SK-MEL-5 (cell line): ENCODE results near the gene DDX31. TPM values are rescaled to one million over a fixed set of nuclear protein-coding genes. Genes with fewer than 3 reads are reported as not detected.
A peak's percentile ranks its signal among the peaks of the same experiment; 100 is the strongest.

ENCODE experiments used
- DNase-seq: peaks from one replicate; pipeline ENCODE4 v3.0.0-alpha.2; 2016; ENCODE audit warnings: low read depth, low spot score
- in situ Hi-C: cut with HindIII; loops from 2 replicates; pipeline ENCODE4 v1.10.0; 2016; ENCODE audit warnings: low sequenced_read_pairs, high pct_unique_total_duplicates, low pct_unique_long_range_greater_than_20kb
- total RNA-seq: library from RNA; depleted of rRNA; stranded (reverse); fragments of >200 nt; shearing (Covaris generic); gene quantifications from 2 replicates; pipeline ENCODE4 v1.2.3, GENCODE V29; 2014

DDX31 gene
- total RNA-seq, 1 experiment from 2014 or later = 31.6 TPM

DNA sequence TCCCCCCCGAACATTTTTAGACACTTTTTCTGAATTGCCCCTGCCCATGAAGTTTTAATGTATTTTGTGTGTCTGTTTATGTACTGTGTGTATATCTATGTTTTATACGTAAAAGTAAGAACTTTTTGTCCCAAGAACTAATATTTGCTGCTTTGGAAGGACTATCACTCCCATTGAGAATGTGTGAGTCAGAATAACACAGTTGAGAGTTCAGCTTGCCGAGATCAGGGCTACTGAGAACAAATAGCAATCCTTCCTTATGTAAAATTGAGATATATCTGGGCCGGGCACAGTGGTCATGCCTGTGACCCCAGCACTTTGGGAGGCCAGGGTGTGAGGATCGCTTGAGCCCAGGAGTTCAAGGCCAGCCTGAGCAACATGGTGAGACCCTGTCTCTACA lies 11.8 kb upstream of the DDX31 start:
- DNase-seq = no peak
- in situ Hi-C loops = no loop called here

DNA sequence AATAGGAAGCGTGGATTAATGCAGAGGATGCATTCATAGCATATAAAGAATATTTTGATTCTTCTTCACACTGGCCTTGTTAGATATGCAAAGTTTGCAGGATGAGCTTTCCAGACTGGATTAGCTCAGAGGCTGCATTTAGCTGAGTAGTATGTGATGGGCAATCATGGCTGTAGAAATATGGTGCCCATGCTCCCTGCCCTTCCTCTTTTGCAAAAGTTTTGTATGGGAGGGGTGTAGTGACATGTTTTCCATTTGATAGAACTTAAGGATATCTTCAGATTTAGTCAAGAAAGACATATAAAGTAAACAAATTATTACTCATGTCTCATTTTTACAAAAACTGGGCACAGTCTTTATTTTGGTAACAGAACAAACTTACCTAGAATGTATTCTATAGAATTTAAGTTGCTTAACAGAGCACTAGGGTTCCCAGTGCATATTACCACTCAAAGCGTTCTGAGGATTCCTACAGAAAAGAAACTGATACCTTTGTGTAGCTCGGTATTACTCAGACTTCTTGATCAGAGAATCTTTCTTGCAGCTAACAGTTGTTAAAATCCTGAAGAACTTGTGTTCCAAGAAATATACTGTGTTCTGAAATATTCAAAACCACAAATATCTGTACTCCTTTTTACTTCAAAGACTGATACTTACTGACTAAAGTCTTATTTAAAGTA lies 10.3 kb upstream of the DDX31 start:
- in situ Hi-C loops = no loop called here
- no peak for DNase-seq

DNA sequence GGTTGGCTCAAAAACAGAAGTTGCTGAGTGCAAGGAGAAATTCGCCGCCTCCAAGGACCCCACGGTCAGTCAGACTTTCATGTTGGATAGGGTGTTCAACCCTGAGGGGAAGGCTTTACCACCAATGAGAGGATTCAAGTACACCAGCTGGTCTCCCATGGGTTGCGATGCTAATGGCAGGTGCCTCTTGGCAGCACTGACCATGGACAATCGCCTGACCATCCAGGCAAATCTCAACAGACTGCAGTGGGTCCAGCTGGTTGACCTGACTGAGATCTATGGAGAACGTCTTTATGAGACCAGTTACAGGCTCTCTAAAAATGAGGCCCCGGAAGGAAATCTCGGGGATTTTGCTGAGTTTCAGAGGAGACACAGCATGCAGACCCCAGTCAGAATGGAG lies 8.2 kb upstream of the DDX31 start:
- in situ Hi-C loops = no loop called here
- no peak for DNase-seq

DNA sequence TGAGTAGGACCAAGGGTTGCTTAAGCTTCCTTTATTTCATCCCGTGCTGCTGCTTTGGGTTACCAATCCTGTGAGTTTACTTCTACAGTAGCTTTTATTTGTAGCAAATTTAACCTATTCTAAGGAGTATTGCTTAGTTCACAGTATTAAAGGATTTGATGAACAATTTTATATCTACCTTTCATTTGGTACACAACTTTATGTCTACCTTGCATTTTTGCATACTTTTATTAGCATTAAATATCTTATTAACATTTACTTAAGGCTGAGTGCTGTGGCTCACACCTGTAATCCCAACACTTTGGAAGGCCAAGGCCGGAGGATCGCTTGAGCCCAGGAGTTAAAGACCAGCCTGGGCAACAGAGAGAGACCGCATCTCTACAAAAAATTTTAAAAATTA lies 4.7 kb upstream of the DDX31 start:
- in situ Hi-C loops = no loop called here
- DNase-seq = no peak

DNA sequence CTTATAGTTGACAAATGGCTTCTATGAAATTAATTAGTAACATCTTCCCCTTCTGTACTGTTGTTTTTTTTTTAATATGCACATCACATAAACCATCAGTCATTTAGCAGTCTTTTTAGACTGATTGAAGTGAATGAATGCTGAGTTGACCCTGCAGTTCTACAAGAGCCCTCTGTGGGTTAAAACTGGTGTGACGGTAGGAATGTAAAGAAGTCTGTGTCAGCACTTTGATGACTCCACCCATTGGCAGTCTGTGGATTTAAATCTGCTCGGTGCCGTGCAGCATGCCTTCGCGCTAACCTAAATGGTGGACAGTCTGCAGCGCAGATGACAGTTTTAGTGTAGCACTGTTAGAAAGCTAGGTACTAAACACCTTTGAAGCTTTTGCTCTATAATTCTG lies 3.6 kb upstream of the DDX31 start:
- in situ Hi-C loops = no loop called here
- DNase-seq = peak; percentile 64

DNA sequence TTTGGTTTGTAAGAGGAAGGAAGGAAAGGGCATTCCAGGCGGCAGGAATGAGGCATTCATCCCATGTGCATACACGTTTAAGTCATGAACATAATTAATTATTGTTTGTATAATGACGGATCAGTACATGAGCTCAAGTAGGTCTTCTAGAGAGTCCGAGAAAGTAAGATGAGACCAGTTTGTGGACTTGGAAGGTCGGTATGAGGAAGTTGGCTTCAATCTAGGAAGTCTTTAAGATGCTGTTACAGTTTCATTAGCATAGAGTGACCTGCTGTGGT lies 2.6 kb upstream of the DDX31 start:
- DNase-seq = no peak
- in situ Hi-C loops = no loop called here

DNA sequence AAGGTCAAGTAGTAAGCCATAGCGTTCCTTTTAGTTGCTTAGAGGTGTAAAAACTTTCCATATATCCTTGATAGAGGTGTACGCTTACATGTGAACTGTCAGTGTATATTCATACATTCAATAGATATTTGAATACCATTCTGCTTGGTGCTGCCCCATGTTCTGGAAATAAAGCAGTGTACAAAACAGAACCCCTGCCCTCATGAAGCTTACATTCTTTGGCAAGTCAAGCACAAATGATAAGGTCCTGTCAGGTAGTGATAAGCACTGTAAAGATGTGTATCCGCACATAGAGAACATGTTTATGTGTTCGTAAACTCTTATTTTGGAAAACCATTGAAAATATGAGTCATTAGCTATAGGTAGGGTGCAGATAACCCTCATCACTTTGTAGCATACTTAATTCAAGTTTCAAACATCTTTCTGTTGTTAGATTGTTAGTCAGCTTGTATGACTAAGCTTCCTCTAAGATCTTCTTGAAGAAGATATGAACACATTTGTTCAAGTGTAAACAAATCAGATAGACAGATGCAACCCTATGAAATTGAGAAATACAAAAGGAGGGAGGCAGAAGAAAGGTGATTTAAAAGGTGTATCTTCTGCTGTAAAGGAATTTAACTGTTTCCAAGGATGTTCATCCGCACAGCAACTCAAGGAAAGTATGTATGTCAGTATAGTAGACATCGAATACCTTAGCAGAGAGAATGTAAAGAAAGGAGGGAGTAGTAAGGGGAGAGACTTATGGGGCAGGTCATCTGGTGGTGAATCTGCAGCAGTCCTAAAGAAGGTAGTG lies 2.0 kb upstream of the DDX31 start:
- in situ Hi-C loops = no loop called here
- DNase-seq = no peak

DNA sequence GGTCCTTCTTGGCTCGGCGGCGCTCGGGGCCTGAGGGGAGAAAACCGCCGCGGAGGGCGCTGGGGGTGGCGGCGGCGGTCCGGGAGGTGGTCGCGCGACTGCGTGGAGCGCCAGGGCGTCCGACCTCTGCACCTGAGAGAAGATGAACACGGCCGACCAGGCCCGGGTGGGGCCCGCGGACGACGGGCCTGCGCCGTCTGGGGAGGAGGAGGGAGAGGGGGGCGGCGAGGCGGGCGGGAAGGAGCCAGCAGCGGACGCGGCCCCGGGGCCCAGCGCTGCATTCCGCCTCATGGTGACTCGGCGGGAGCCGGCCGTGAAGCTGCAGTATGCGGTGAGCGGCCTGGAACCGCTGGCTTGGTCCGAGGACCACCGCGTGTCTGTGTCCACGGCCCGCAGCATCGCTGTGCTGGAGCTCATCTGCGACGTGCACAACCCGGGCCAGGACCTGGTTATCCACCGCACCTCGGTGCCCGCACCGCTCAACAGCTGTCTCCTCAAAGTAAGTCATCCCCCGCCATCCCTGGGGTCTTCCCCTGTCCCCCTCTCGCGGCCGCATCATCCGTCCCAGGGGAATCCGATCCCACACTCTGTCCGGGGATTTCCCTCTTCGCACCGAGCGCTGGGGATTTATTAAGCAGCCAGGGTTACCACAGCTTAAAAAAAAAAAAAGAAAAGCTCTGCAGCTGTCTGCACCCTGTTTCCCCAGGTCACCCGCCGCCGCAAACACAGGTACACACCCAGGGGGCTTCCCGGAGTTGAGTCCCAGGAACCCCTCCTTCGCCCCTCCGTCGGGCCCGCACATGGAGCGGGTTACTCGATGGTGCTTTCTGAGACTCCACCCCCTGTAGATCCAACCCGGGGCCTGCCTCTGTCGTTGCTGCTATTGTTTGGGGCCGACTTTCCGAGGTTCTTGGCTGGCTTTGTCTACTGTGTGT lies 941 bp upstream of the DDX31 start, which contains the start of gene GTF3C4:
Gene GTF3C4 (plus strand): TSS at position 8 of the 935 bp plus-strand sequence. CDS start 135 bp downstream, at position 143.
- DNase-seq = peak; percentile 31

DNA sequence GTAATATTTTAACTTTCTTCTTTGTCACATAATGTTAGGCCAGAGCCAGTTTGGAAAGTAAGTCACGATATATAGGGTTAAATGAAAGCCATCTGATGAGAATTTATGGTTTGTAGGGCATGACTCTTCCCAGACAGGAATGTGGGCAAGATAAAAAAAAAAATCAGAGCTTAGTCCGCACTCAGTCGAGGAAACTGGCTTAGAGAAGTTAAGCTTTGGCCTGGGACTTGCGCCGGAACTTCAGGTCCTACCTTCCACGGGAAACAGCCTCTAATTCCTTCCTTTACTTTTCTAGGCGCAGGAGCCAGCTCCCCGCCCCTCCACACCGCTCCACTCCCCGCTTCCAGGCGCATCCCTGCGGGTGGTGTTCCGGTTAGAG lies 475 bp downstream of the DDX31 start:
- DNase-seq = no peak
- in situ Hi-C loops = no loop called here

More for the DNA sequence above, 941 bp upstream of the DDX31 start, which contains the start of gene GTF3C4:
- in situ Hi-C loops = no loop called here

DNA sequence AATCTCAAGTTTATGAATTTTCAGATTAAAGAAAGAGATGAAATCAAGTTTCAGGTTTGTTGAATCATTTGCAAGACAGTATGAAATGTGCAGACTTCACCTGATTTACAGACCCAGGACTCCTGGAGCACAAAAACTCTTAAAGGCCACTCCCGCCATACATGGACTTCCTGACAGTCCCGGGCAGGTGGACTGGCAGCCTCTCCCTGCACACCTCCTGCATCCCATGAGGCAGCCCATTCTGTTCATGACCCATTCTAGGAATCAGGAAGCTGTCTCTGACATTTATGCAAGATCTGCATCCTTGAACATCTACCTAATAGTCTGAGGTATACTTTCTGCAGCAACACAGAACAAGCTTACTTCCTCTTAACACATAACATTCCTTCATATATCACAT lies 5.9 kb downstream of the DDX31 start:
- DNase-seq = no peak
- in situ Hi-C loops = no loop called here

DNA sequence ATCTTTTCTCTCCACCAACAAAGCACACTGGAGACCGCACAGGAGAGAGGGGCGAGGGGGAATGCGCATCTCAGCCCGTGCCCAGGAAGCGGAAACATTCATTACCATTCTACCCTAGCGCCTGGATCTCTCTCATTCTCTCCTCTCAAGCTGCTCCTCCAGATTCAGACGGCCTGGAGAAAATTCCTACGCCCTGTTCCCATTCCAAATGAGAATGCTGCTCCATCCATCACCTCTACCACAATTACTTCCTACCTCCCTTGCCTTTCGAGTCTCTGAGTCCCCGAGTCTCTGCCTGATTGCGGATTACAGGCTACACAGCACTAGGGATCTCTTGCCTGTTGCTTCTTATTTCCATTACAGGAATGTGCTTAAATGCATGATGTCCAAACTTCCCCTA lies 6.7 kb downstream of the DDX31 start:
- DNase-seq = no peak
- in situ Hi-C loops = no loop called here

DNA sequence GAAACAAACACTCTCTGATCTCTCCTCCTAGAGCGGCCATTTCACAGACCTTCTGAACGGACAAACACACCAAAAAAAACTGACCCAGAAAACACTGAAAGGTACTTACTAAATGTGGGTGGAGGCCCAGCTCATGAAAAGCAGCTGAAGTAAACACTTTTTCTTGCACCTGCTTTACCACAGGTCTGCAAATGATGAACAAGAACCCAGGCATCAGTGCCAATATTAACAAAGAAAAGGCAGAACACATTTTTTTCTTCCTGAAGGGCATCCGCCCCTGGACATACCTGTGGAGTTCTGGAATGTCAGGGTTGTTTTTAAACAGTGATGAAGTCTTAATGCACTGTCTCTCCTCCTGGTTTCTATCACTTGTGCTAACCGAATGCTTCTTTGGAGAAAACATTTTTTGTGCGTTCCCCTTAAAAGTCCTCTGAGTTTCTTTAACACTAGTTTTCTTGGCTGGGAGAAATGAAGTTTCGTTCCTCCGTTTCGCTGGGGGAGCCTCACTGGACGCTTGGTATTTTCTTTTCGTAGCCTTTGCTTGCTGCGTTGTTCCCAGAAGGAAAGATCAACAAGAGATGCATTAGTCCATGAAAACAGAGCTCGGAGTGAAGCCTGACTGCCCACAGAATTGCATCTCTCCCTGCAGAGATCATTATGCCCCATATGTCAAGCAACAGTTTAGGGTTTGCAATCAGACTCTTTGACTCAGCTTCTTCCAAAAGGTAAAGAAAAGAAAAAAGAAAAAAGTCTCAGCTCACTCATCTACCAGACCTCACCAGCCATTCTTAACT lies 7.4 kb downstream of the DDX31 start:
- in situ Hi-C loops = no loop called here

DNA sequence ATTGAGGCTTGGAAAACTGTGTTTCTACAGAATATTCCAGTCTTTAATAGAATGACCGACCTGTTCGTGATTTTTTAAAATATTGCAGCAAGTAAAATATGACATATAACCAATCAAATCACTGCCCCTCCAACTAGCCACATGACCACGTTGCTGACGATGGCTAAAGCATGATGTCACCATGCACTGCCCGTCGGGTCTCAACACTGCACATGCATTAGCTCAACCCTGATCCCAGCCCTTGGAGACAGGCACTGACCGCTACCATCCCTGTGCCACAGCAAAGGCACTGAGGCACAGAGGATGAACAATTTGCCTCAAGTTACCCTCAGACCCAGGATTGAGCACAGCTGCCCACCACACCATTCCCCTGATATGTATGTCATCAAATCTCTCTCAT lies 13.5 kb downstream of the DDX31 start:
- DNase-seq = no peak
- in situ Hi-C loops = no loop called here

More for the DNA sequence above, 7.4 kb downstream of the DDX31 start:
- DNase-seq = no peak

DNA sequence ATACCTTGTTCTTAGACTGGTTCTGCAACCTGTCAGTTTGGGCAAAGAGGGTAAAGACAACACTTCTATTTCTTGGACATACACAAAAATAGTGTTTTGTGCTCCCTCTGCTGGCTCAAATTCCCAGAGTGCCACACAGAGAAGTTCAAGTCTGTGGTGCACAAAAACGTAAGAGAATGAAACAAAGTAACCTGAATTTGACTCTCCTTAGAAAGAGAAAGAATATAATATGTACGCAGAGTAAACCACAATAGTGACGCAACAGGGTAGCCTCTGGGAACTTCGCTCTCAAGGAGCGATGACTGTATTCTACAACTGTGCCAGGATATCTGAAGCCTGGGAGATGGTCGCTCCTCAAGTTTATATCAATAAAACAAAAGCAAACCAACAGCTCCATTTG lies 18.5 kb downstream of the DDX31 start:
- in situ Hi-C loops = no loop called here
- peak; percentile 66 for DNase-seq

DNA sequence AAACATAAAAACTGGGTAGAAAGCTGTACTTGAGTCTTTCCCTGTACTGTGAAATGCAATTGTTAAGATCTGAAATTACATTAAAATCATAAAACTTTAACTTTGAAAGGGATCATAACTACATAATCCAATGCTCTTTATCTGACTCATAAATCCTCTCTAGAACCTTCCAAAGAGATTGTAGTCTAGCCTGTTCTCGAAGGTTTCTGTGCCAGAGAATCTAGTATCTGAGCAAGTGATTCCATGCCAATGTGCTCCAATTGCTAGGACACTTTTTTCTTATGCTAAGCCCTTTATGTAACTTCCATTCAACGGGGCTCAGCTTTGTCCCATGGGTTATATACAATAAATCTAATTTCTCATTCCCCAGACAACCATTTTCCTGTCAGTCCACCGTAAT lies 21.1 kb downstream of the DDX31 start:
- DNase-seq = no peak
- in situ Hi-C loops = no loop called here

DNA sequence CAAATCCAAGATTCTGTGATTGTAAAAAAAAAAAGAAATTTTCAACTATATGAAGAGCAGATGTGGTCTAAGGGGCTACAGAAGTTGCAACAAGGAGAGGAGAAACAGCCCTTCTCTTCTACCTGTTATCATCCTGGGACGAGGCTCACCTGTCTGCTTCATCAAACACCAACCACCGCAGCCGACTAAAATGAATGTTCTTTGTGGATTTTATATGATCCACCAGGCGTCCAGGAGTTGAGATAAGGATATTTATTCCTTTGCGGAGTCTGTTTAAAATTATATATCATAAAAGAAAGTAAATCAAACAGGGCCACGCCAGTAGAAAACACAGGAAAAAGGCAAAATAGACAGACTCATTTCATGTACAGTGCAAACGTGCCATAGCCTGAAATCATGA lies 21.5 kb downstream of the DDX31 start:
- in situ Hi-C loops = no loop called here
- DNase-seq = no peak

DNA sequence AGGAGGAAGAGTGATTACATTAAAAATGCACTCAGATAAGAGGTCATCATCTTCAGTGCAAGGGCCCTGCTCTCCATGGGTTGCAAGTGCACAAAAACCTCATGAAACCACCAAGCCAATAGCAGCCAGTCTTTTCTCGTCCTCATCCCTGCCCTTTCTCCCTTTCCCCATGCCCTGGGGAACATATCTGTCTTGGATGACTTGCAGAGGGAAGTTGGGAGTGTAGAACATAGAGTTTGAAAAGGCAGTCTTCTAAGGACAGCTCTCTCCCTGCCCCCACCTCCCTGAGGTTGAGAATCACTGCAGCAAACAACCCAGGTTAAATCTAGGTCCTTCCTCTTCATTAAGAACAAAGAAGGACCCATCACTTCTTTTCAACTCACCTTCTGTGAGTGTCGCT lies 22.0 kb downstream of the DDX31 start:
- in situ Hi-C loops = no loop called here
- no peak for DNase-seq

DNA sequence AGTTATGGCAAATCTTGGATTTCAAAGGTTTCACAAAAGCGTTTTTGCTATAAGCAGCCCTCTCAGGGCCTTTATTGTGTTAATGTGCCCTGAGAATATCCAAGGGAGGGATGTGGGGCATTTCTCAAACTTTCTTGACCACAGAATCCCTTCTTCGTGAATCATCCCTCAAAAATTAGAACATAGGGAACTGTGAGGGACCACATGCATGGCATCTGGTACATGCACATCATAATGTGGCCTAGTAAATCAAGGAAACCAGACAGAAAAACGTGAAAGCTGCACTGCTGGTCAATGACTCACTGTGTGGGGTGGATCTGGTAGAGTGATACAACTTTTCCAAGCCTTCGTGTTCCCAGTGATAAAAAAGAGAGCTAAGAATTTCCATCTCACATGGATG lies 22.4 kb downstream of the DDX31 start:
- DNase-seq = no peak
- in situ Hi-C loops = no loop called here
